GM19043 (cell line): ENCODE measurements around the gene ZNF333.
"Not testable (repeated sequence)": the region's sequence is repeated elsewhere in the genome, so short reads cannot be mapped to it uniquely, and the experiment has no call there.

Experiments used
- ATAC-seq: cut with Tn5 transposase; IDR thresholded peaks from one replicate; pipeline ENCODE4 v1.9.1; 2021; ENCODE audit warnings: low read depth; ENCODE audit not compliant: unreplicated experiment

The ZNF333 gene

GRCh38 chr19:14765841-14766240 is 76.0 kb downstream of the ZNF333 start:
- ATAC-seq: not testable (repeated sequence)

- no peak for ATAC-seq
Observed at GRCh38 chr19:14767466-14767971, 77.7 kb downstream of the ZNF333 start.

- ATAC-seq: no peak
Observed at GRCh38 chr19:14768001-14768400, 78.2 kb downstream of the ZNF333 start.

GRCh38 chr19:14769201-14769600 is 79.4 kb downstream of the ZNF333 start:
- no peak for ATAC-seq

- ATAC-seq: no peak
Observed at GRCh38 chr19:14770136-14770535, 80.3 kb downstream of the ZNF333 start.

GRCh38 chr19:14770944-14771839 is 81.3 kb downstream of the ZNF333 start:
- ATAC-seq: no peak

GRCh38 chr19:14772467-14772866 is 82.6 kb downstream of the ZNF333 start:
- ATAC-seq: no peak

GRCh38 chr19:14772995-14773394 is 83.1 kb downstream of the ZNF333 start:
- no peak for ATAC-seq

- not testable (repeated sequence) for ATAC-seq
Observed at GRCh38 chr19:14773722-14774121, 83.9 kb downstream of the ZNF333 start.

- ATAC-seq: no peak
Observed at GRCh38 chr19:14774373-14774772, 84.5 kb downstream of the ZNF333 start.

- not testable (repeated sequence) for ATAC-seq
Observed at GRCh38 chr19:14775326-14775725, 85.5 kb downstream of the ZNF333 start.

- no peak for ATAC-seq
Observed at GRCh38 chr19:14775869-14776586, 86.2 kb downstream of the ZNF333 start.

GRCh38 chr19:14777645-14778044 is 87.8 kb downstream of the ZNF333 start:
- not testable (repeated sequence) for ATAC-seq

- not testable (repeated sequence) for ATAC-seq
Observed at GRCh38 chr19:14778110-14778845, 88.4 kb downstream of the ZNF333 start, which contains the start of gene ADGRE2. ADGRE2 (minus strand) TSS chr19:14778560; CDS start chr19:14776756, 1,804 bp downstream.

GRCh38 chr19:14779151-14779550 is 89.3 kb downstream of the ZNF333 start:
- no peak for ATAC-seq

GRCh38 chr19:14780622-14781225 is 90.9 kb downstream of the ZNF333 start:
- ATAC-seq: not testable (repeated sequence)

- ATAC-seq: not testable (repeated sequence)
Observed at GRCh38 chr19:14781713-14782536, 92.1 kb downstream of the ZNF333 start.

- ATAC-seq: no peak
Observed at GRCh38 chr19:14782626-14783409, 93.0 kb downstream of the ZNF333 start.
